HEK293 (cell line): ENCODE measurements around the gene EXOC3.

ENCODE experiments used
- BCL11A ChIP-seq: fragments of 450-650 bp; formaldehyde crosslinking; IDR thresholded peaks from 2 replicates; pipeline ENCODE4 v1.5.1; 2016; ENCODE audit warnings: low read depth, missing biosample characterization, missing genetic modification characterization
- SALL2 ChIP-seq: fragments of 450-650 bp; formaldehyde crosslinking; IDR thresholded peaks from 2 replicates; pipeline ENCODE4 v1.5.0; 2017; ENCODE audit warnings: missing biosample characterization, mild to moderate bottlenecking, missing genetic modification characterization, borderline replicate concordance
- YY1 ChIP-seq: fragments of 450-650 bp; formaldehyde crosslinking; IDR thresholded peaks from 2 replicates; pipeline ENCODE4 v1.5.1; 2018; ENCODE audit warnings: missing biosample characterization, missing genetic modification characterization
- ZNF157 ChIP-seq: fragments of 450-650 bp; formaldehyde crosslinking; IDR thresholded peaks from 2 replicates; pipeline ENCODE4 v1.5.1; 2016; ENCODE audit warnings: missing biosample characterization, missing genetic modification characterization
- ZNF274 ChIP-seq, 2 experiments: fragments of 200-500 bp in 1 of 2; fragments of 450-650 bp in 1 of 2; sonication (Bioruptor generic) in 1 of 2; formaldehyde crosslinking in 1 of 2; IDR thresholded peaks; 2 replicates each; pipeline versions ENCODE4 v1.5.1 to v1.6.1; 2014 to 2016; ENCODE audit warnings: borderline replicate concordance in 1 of 2, inconsistent platforms in 1 of 2, low read length in 1 of 2, missing biosample characterization in 1 of 2, missing genetic modification characterization in 1 of 2
- TF ChIP-seq, protein P1 (sequence below): fragments of 450-650 bp; formaldehyde crosslinking; IDR thresholded peaks from 2 replicates; pipeline ENCODE4 v1.5.1; 2016; ENCODE audit warnings: missing biosample characterization, missing genetic modification characterization

DNA sequence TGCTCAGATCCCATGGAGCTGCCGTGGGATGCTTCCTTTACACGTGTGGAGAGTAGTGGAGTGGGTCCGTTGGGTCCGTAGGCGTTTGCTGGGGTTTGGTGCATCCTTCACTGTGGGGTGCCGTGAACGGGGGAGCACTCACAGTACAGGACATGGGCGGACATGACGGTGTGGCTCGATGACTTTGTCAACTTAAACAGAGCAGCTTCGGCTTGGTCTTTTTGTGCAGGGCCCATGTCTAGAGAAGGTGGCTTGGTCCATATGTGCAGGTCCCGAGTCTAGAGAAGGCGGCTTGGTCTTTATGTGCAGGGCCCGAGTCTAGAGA is 26.4 kb upstream of the EXOC3 start:
- TF ChIP-seq YY1 (tag by site-specific recombination), result no peak
- TF ChIP-seq, protein P1, sequence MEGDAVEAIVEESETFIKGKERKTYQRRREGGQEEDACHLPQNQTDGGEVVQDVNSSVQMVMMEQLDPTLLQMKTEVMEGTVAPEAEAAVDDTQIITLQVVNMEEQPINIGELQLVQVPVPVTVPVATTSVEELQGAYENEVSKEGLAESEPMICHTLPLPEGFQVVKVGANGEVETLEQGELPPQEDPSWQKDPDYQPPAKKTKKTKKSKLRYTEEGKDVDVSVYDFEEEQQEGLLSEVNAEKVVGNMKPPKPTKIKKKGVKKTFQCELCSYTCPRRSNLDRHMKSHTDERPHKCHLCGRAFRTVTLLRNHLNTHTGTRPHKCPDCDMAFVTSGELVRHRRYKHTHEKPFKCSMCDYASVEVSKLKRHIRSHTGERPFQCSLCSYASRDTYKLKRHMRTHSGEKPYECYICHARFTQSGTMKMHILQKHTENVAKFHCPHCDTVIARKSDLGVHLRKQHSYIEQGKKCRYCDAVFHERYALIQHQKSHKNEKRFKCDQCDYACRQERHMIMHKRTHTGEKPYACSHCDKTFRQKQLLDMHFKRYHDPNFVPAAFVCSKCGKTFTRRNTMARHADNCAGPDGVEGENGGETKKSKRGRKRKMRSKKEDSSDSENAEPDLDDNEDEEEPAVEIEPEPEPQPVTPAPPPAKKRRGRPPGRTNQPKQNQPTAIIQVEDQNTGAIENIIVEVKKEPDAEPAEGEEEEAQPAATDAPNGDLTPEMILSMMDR, result no peak
- TF ChIP-seq SALL2 (tag by site-specific recombination), result no peak
- no peak for TF ChIP-seq ZNF274 (IDR thresholded peaks at IDR 0.05; ENCODE audit: low read length)
- TF ChIP-seq ZNF274 (tag by site-specific recombination; IDR thresholded peaks at IDR 0.05; ENCODE audit: borderline replicate concordance), result no peak
- TF ChIP-seq ZNF157, result no peak
- no peak for TF ChIP-seq BCL11A (tag by site-specific recombination)
